ENCODE measurements around the gene NT5DC3.

NT5DC3 gene

GRCh38 chr12:103879048-103879692, 38.1 kb upstream of the NT5DC3 start:
- DNase-seq (ENCODE audit: low read depth, low spot score): no peak
- no peaks in the 10 kb centered on the region for H3K4me1 ChIP-seq (ENCODE audit: control insufficient read depth, insufficient read depth, low read length)
- no peak overlapping the region for H3K27ac ChIP-seq (ENCODE audit: low read length)
- no CpG with 5 or more reads among the region's 9 CpGs for WGBS (ENCODE audit: insufficient coverage, insufficient read length)
- H3K9me3 ChIP-seq (ENCODE audit: control insufficient read depth, insufficient read depth, low read length): no peaks in the 10 kb centered on the region
- H3K4me3 ChIP-seq (ENCODE audit: low read length): no peak overlapping the region
- no peaks in the 10 kb centered on the region for H3K36me3 ChIP-seq (ENCODE audit: control insufficient read depth, insufficient read depth, low read length)
- H3K27me3 ChIP-seq (ENCODE audit: control insufficient read depth, insufficient read depth, low read length): no peaks in the 10 kb centered on the region

DNA sequence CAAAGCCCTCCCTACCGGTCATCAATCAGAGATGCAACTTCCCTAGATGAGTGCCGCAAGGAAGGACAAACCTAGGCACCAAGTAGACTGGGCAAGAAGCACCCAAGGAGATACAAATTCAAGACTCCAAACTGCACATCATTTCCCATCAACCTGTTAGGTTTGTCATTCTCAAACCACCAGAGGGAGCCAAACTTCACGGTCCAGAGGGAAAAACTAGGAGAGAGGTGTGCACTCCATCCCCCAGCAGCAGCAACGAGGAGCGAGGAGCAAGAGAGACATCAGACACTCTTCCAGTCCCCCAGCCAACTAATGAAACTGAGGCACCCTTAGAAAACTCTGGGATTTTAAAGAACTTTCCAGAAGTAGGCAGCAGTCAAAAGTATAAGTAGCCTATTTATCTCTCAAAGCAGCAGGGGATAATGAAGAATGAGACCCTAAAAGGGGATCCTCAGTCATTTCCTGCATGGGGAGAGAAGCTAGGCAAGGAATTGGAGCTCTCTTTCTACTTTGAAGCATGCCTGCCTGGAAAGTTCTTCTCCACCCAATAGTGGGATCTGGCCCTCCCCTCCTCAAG, 37.0 kb upstream of the NT5DC3 start:
- Histone ChIP-seq H3K4me3 (ENCODE audit: low read length) (no peak overlapping the region), H3K9me3 (ENCODE audit: control insufficient read depth, insufficient read depth, low read length) (no peaks in the 10 kb centered on the region), H3K27me3 (ENCODE audit: control insufficient read depth, insufficient read depth, low read length) (no peaks in the 10 kb centered on the region), H3K36me3 (ENCODE audit: control insufficient read depth, insufficient read depth, low read length) (no peaks in the 10 kb centered on the region), H3K4me1 (ENCODE audit: control insufficient read depth, insufficient read depth, low read length) (no peaks in the 10 kb centered on the region), H3K27ac (ENCODE audit: low read length) (no peak overlapping the region)
- WGBS (ENCODE audit: insufficient coverage, insufficient read length): no CpG with 5 or more reads among the region's 5 CpGs
- peak; percentile 35 for DNase-seq (ENCODE audit: low read depth, low spot score)

DNA sequence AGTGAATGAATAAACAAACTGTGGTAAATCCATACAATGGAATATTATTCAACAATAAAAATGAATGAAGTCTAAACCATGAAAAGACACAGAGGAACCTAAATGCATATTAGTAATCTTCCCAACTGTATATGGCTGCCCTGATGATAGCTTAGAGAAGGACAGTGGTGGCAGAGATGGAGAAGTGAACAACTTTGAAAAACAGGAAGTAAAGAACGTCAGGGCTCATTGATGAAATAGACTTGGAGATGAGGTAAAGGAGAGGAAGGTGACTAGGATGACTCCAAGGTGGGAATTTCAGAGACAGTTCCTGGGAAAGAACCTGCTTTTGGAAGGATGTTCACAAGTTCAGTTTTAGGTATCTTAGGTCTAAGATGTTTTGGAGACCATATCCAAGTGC, 36.3 kb upstream of the NT5DC3 start:
- no CpG with 5 or more reads among the region's 1 CpG for WGBS (ENCODE audit: insufficient coverage, insufficient read length)
- no peak for DNase-seq (ENCODE audit: low read depth, low spot score)
- no peak overlapping the region for H3K4me3 ChIP-seq (ENCODE audit: low read length)
- no peak overlapping the region for H3K27ac ChIP-seq (ENCODE audit: low read length)
- no peaks in the 10 kb centered on the region for H3K4me1 ChIP-seq (ENCODE audit: control insufficient read depth, insufficient read depth, low read length)
- H3K9me3 ChIP-seq (ENCODE audit: control insufficient read depth, insufficient read depth, low read length): no peaks in the 10 kb centered on the region
- no peaks in the 10 kb centered on the region for H3K27me3 ChIP-seq (ENCODE audit: control insufficient read depth, insufficient read depth, low read length)
- H3K36me3 ChIP-seq (ENCODE audit: control insufficient read depth, insufficient read depth, low read length): no peaks in the 10 kb centered on the region

- no CpG with 5 or more reads among the region's 1 CpG for WGBS (ENCODE audit: insufficient coverage, insufficient read length)
- H3K4me3 ChIP-seq (ENCODE audit: low read length): no peak overlapping the region
- no peaks in the 10 kb centered on the region for H3K9me3 ChIP-seq (ENCODE audit: control insufficient read depth, insufficient read depth, low read length)
- H3K27me3 ChIP-seq (ENCODE audit: control insufficient read depth, insufficient read depth, low read length): no peaks in the 10 kb centered on the region
- DNase-seq (ENCODE audit: low read depth, low spot score): no peak
- no peaks in the 10 kb centered on the region for H3K36me3 ChIP-seq (ENCODE audit: control insufficient read depth, insufficient read depth, low read length)
- no peak overlapping the region for H3K27ac ChIP-seq (ENCODE audit: low read length)
- H3K4me1 ChIP-seq (ENCODE audit: control insufficient read depth, insufficient read depth, low read length): no peaks in the 10 kb centered on the region
Measured at GRCh38 chr12:103875666-103876065, 34.6 kb upstream of the NT5DC3 start.

- Histone ChIP-seq H3K4me1 (ENCODE audit: control insufficient read depth, insufficient read depth, low read length) (no peaks in the 10 kb centered on the region), H3K4me3 (ENCODE audit: low read length) (no peak overlapping the region), H3K9me3 (ENCODE audit: control insufficient read depth, insufficient read depth, low read length) (no peaks in the 10 kb centered on the region), H3K36me3 (ENCODE audit: control insufficient read depth, insufficient read depth, low read length) (no peaks in the 10 kb centered on the region), H3K27ac (ENCODE audit: low read length) (no peak overlapping the region), H3K27me3 (ENCODE audit: control insufficient read depth, insufficient read depth, low read length) (no peaks in the 10 kb centered on the region)
- DNase-seq (ENCODE audit: low read depth, low spot score): no peak
Measured at GRCh38 chr12:103868215-103868614, 27.2 kb upstream of the NT5DC3 start.

- no peak overlapping the region for H3K27ac ChIP-seq (ENCODE audit: low read length)
- DNase-seq (ENCODE audit: low read depth, low spot score): no peak
- H3K9me3 ChIP-seq (ENCODE audit: control insufficient read depth, insufficient read depth, low read length): no peaks in the 10 kb centered on the region
- H3K4me3 ChIP-seq (ENCODE audit: low read length): no peak overlapping the region
- no peaks in the 10 kb centered on the region for H3K36me3 ChIP-seq (ENCODE audit: control insufficient read depth, insufficient read depth, low read length)
- H3K27me3 ChIP-seq (ENCODE audit: control insufficient read depth, insufficient read depth, low read length): no peaks in the 10 kb centered on the region
- H3K4me1 ChIP-seq (ENCODE audit: control insufficient read depth, insufficient read depth, low read length): no peaks in the 10 kb centered on the region
- no CpG with 5 or more reads among the region's 2 CpGs for WGBS (ENCODE audit: insufficient coverage, insufficient read length)
Measured at GRCh38 chr12:103865151-103865730, 24.2 kb upstream of the NT5DC3 start.

DNA sequence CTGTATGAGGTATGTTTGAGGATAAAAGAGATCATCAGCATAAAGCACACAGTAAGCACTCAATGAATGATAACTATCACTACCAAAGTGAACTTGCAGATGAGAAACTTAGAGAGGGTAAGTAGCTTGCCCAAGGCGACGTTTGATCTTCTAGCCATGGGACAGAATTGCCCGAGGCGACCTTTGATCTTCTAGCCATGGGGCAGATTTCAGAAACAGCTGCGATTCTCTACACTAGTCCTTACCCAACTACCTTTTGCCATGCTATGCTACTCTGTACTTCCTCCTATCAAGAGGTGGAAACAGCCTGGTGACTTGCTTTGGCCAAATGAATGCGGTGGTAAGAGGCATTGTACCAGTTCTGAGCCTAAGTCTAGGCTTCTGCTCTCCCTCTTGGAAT, 23.7 kb upstream of the NT5DC3 start:
- Histone ChIP-seq H3K9me3 (ENCODE audit: control insufficient read depth, insufficient read depth, low read length) (no peaks in the 10 kb centered on the region), H3K27me3 (ENCODE audit: control insufficient read depth, insufficient read depth, low read length) (no peaks in the 10 kb centered on the region), H3K27ac (ENCODE audit: low read length) (no peak overlapping the region), H3K36me3 (ENCODE audit: control insufficient read depth, insufficient read depth, low read length) (no peaks in the 10 kb centered on the region), H3K4me1 (ENCODE audit: control insufficient read depth, insufficient read depth, low read length) (no peaks in the 10 kb centered on the region), H3K4me3 (ENCODE audit: low read length) (no peak overlapping the region)
- no peak for DNase-seq (ENCODE audit: low read depth, low spot score)
- WGBS (ENCODE audit: insufficient coverage, insufficient read length): no CpG with 5 or more reads among the region's 6 CpGs

DNA sequence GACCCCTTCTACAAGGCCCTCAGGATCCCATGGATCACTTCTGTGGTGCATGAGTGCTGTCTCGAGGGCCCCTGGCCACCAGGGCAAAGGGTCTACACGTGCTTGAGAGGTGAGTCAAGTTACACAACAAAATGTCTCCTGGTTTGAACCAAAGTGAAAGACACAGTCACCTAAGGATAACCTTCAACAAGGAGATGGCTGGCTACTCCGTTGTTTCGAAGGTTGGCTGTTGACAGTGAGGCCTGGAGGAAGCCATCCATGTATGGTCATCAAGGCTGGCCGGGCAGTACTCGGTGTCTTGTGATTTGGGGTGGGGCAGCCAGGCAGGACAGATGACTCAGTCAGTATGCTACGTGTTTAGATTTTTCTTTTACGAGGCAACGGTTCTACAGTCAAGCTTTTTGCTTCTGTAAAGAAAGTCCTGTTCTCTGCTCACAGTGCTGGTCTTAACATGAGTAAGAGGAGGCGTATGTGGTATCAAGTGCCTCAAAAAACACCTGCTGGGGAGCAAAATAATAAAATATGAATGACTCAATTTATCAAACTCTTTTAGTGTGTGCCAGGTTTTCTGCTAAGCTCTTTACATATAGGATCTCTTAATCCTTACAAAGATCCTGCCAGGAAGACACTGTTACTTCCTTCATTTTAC, 18.0 kb upstream of the NT5DC3 start:
- no peaks in the 10 kb centered on the region for H3K4me1 ChIP-seq (ENCODE audit: control insufficient read depth, insufficient read depth, low read length)
- no peak overlapping the region for H3K4me3 ChIP-seq (ENCODE audit: low read length)
- H3K9me3 ChIP-seq (ENCODE audit: control insufficient read depth, insufficient read depth, low read length): no peaks in the 10 kb centered on the region
- no peaks in the 10 kb centered on the region for H3K36me3 ChIP-seq (ENCODE audit: control insufficient read depth, insufficient read depth, low read length)
- no CpG with 5 or more reads among the region's 10 CpGs for WGBS (ENCODE audit: insufficient coverage, insufficient read length)
- H3K27ac ChIP-seq (ENCODE audit: low read length): no peak overlapping the region
- no peaks in the 10 kb centered on the region for H3K27me3 ChIP-seq (ENCODE audit: control insufficient read depth, insufficient read depth, low read length)
- no peak for DNase-seq (ENCODE audit: low read depth, low spot score)

DNA sequence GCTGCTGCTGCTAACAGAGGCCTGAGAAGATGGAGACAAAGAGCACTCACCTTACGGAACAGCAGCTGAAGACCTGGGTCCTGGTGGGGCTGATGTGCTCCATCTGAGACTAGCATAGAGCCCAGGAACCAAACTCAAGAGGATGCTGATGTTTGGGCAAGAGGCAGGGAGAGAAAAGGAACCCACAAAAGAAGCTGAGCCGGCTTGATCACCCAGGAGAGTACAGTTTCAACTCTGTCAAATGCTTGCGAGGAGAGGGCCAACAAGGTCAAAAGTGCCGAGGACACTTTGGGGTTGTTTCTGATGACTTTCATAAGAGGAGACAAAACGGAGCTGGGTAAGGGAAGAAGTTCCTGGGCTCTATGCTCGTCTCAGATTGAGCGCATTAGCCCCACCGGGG, 17.3 kb upstream of the NT5DC3 start:
- DNase-seq (ENCODE audit: low read depth, low spot score): no peak
- Histone ChIP-seq H3K36me3 (ENCODE audit: control insufficient read depth, insufficient read depth, low read length) (no peaks in the 10 kb centered on the region), H3K27ac (ENCODE audit: low read length) (no peak overlapping the region), H3K9me3 (ENCODE audit: control insufficient read depth, insufficient read depth, low read length) (no peaks in the 10 kb centered on the region), H3K4me1 (ENCODE audit: control insufficient read depth, insufficient read depth, low read length) (no peaks in the 10 kb centered on the region), H3K27me3 (ENCODE audit: control insufficient read depth, insufficient read depth, low read length) (no peaks in the 10 kb centered on the region), H3K4me3 (ENCODE audit: low read length) (no peak overlapping the region)
- no CpG with 5 or more reads among the region's 8 CpGs for WGBS (ENCODE audit: insufficient coverage, insufficient read length)

- no peak overlapping the region for H3K4me3 ChIP-seq (ENCODE audit: low read length)
- H3K4me1 ChIP-seq (ENCODE audit: control insufficient read depth, insufficient read depth, low read length): no peaks in the 10 kb centered on the region
- no peak for DNase-seq (ENCODE audit: low read depth, low spot score)
- H3K9me3 ChIP-seq (ENCODE audit: control insufficient read depth, insufficient read depth, low read length): no peaks in the 10 kb centered on the region
- WGBS (ENCODE audit: insufficient coverage, insufficient read length): no CpG with 5 or more reads among the region's 2 CpGs
- H3K36me3 ChIP-seq (ENCODE audit: control insufficient read depth, insufficient read depth, low read length): no peaks in the 10 kb centered on the region
- H3K27ac ChIP-seq (ENCODE audit: low read length): no peak overlapping the region
- no peaks in the 10 kb centered on the region for H3K27me3 ChIP-seq (ENCODE audit: control insufficient read depth, insufficient read depth, low read length)
Measured at GRCh38 chr12:103857164-103857563, 16.1 kb upstream of the NT5DC3 start.

Data from iPS DF 6.9 (cell line).